Measurements from ENCODE around the gene SOX1. TPM values are rescaled to one million over a fixed set of nuclear protein-coding genes. Genes with fewer than 3 reads are reported as not detected.
A peak's percentile ranks its signal among the peaks of the same experiment; 100 is the strongest.

Gene SOX1
- total RNA-seq, 6 donors from 2014 or later: not detected

GRCh38 chr13:112065867-112066623 lies 904 bp upstream of the SOX1 start:
- Histone ChIP-seq H3K27ac (no peak overlapping the region), H3K36me3 (no peaks in the 10 kb centered on the region), H3K4me1 (peaks cover 12 to 40% (median 15%) of the 10 kb centered on the region in 4 donors), H3K9me3 (no peaks in the 10 kb centered on the region), H3K4me3 (peak overlapping the region in 3 of 4 donors; percentile 29 to 41 (median 32)), H3K27me3 (peaks cover 0 to 86% (median 44%) of the 10 kb centered on the region in 4 donors)
- TF ChIP-seq POLR2A (IDR thresholded peaks at IDR 0.05): no peak
- no peak for TF ChIP-seq EP300 (IDR thresholded peaks at IDR 0.05)
- TF ChIP-seq POLR2AphosphoS5 (IDR thresholded peaks at IDR 0.05): no peak
- TF ChIP-seq, protein P1, sequence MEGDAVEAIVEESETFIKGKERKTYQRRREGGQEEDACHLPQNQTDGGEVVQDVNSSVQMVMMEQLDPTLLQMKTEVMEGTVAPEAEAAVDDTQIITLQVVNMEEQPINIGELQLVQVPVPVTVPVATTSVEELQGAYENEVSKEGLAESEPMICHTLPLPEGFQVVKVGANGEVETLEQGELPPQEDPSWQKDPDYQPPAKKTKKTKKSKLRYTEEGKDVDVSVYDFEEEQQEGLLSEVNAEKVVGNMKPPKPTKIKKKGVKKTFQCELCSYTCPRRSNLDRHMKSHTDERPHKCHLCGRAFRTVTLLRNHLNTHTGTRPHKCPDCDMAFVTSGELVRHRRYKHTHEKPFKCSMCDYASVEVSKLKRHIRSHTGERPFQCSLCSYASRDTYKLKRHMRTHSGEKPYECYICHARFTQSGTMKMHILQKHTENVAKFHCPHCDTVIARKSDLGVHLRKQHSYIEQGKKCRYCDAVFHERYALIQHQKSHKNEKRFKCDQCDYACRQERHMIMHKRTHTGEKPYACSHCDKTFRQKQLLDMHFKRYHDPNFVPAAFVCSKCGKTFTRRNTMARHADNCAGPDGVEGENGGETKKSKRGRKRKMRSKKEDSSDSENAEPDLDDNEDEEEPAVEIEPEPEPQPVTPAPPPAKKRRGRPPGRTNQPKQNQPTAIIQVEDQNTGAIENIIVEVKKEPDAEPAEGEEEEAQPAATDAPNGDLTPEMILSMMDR (IDR thresholded peaks at IDR 0.05): no peak
- DNase-seq (peak in 1 of 2 donors; percentile 48), ATAC-seq (ENCODE audit: low FRiP score in 2 of 2) (no peak)
- WGBS, 2 donors: 6 to 9% methylated on average over 27 to 43 of the region's 48 CpGs

DNA sequence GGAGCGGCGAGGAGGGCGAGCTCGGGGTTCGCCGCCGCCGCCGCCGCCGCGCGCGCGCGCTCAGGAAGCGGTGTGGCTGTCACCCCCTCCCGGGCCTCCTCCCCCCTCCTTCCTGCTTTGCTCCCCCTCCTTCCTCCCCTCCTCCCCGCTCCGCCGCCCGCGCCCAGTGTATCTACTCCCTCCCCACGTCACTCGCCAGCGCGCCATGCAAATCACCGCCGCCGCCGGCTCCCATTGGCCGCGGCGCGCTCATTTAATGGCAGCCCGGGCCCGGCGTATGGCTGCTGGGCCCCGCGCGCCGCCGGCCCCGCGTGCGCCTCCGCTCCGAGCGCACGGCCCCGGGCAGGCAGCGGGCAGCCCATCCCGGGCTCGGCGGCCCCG lies 335 bp upstream of the SOX1 start:
- Histone ChIP-seq H3K9me3 (no peaks in the 10 kb centered on the region), H3K4me3 (peak overlapping the region in 3 of 4 donors; percentile 29 to 41 (median 32)), H3K27ac (no peak overlapping the region), H3K4me1 (peaks cover 12 to 40% (median 15%) of the 10 kb centered on the region in 4 donors), H3K36me3 (no peaks in the 10 kb centered on the region), H3K27me3 (peaks cover 0 to 86% (median 42%) of the 10 kb centered on the region in 4 donors)
- ATAC-seq (ENCODE audit: low FRiP score in 2 of 2) (peak in 1 of 2 donors; percentile 39), DNase-seq (peak in 1 of 2 donors; percentile 86)
- 7% methylated on average over 11 to 35 of the region's 56 CpGs for WGBS, 2 donors
- TF ChIP-seq EP300 (IDR thresholded peaks at IDR 0.05): no peak
- TF ChIP-seq POLR2AphosphoS5 (IDR thresholded peaks at IDR 0.05): no peak
- TF ChIP-seq POLR2A (IDR thresholded peaks at IDR 0.05): no peak
- TF ChIP-seq, protein P1 (IDR thresholded peaks at IDR 0.05): no peak

- TF ChIP-seq POLR2A (IDR thresholded peaks at IDR 0.05): no peak
- Histone ChIP-seq H3K36me3 (no peaks in the 10 kb centered on the region), H3K4me1 (peaks cover 18 to 45% (median 20%) of the 10 kb centered on the region in 4 donors), H3K9me3 (no peaks in the 10 kb centered on the region), H3K27ac (no peak overlapping the region), H3K4me3 (no peak overlapping the region), H3K27me3 (peaks cover 0 to 86% (median 47%) of the 10 kb centered on the region in 4 donors)
- 7% methylated on average over 67 of the region's 103 CpGs; no CpG with 5 or more reads in 1 of the 2 donors for WGBS, 2 donors
- peak in 1 of 2 donors; percentile 79 for DNase-seq
- no peak for ATAC-seq (ENCODE audit: low FRiP score in 2 of 2)
Measured at GRCh38 chr13:112067871-112068539, 1.1 kb downstream of the SOX1 start.

DNA sequence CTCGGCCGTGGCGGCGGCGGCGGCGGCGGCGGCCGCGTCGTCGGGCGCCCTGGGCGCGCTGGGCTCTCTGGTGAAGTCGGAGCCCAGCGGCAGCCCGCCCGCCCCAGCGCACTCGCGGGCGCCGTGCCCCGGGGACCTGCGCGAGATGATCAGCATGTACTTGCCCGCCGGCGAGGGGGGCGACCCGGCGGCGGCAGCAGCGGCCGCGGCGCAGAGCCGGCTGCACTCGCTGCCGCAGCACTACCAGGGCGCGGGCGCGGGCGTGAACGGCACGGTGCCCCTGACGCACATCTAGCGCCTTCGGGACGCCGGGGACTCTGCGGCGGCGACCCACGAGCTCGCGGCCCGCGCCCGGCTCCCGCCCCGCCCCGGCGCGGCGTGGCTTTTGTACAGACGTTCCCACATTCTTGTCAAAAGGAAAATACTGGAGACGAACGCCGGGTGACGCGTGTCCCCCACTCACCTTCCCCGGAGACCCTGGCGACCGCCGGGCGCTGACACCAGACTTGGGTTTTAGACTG lies 1.7 kb downstream of the SOX1 start:
- H3K4me3 ChIP-seq: no peak overlapping the region
- H3K27me3 ChIP-seq: peaks cover 0 to 86% (median 50%) of the 10 kb centered on the region in 4 donors
- no peak for ATAC-seq (ENCODE audit: low FRiP score in 2 of 2)
- DNase-seq: peak in 1 of 2 donors; percentile 77
- no peaks in the 10 kb centered on the region for H3K36me3 ChIP-seq
- H3K9me3 ChIP-seq: no peaks in the 10 kb centered on the region
- peaks cover 18 to 50% (median 24%) of the 10 kb centered on the region in 4 donors for H3K4me1 ChIP-seq
- TF ChIP-seq POLR2A (IDR thresholded peaks at IDR 0.05) (no peak), EP300 (IDR thresholded peaks at IDR 0.05) (no peak), POLR2AphosphoS5 (IDR thresholded peaks at IDR 0.05) (no peak)
- TF ChIP-seq, protein P1 (IDR thresholded peaks at IDR 0.05): no peak
- 0 to 13% methylated on average over 12 to 61 of the region's 80 CpGs for WGBS, 2 donors
- H3K27ac ChIP-seq: no peak overlapping the region
